Measurements from ENCODE around the gene FAM200B. TPM values are rescaled to one million over a fixed set of nuclear protein-coding genes. Genes with fewer than 3 reads are reported as not detected.

FAM200B gene
- total RNA-seq (2014; rRNA removed; shearing (Covaris generic)): 93.1 and 121 TPM in 2 replicates

- DNase-seq (ENCODE audit: low read depth): peak; percentile 99
Measured at GRCh38 chr4:15681372-15682241, at the start of gene FAM200B. Gene FAM200B (plus strand): TSS chr4:15681827. CDS start chr4:15686978, 5,151 bp downstream.

GRCh38 chr4:15636818-15637217 is 44.8 kb upstream of the FAM200B start:
- no peak for DNase-seq (ENCODE audit: low read depth)

GRCh38 chr4:15638418-15638817 is 43.2 kb upstream of the FAM200B start:
- DNase-seq (ENCODE audit: low read depth): no peak

GRCh38 chr4:15648600-15648999 is 33.0 kb upstream of the FAM200B start:
- no peak for DNase-seq (ENCODE audit: low read depth)

GRCh38 chr4:15649914-15650545 is 31.6 kb upstream of the FAM200B start:
- DNase-seq (ENCODE audit: low read depth): peak; percentile 56

GRCh38 chr4:15651676-15652075 is 30.0 kb upstream of the FAM200B start:
- DNase-seq (ENCODE audit: low read depth): no peak

GRCh38 chr4:15652191-15652590 is 29.4 kb upstream of the FAM200B start:
- no peak for DNase-seq (ENCODE audit: low read depth)

GRCh38 chr4:15652841-15653240 is 28.8 kb upstream of the FAM200B start:
- no peak for DNase-seq (ENCODE audit: low read depth)

- DNase-seq (ENCODE audit: low read depth): no peak
Measured at GRCh38 chr4:15653420-15653819, 28.2 kb upstream of the FAM200B start.

- peak; percentile 68 for DNase-seq (ENCODE audit: low read depth)
Measured at GRCh38 chr4:15653864-15654592, 27.6 kb upstream of the FAM200B start.

- DNase-seq (ENCODE audit: low read depth): peak; percentile 48
Measured at GRCh38 chr4:15654593-15655222, 26.9 kb upstream of the FAM200B start.

GRCh38 chr4:15655223-15656037 is 26.2 kb upstream of the FAM200B start, which contains the start of gene FBXL5:
Gene FBXL5 (minus strand): TSS chr4:15655357. CDS start chr4:15655287, 70 bp downstream.
- DNase-seq (ENCODE audit: low read depth): peak; percentile 93

- peak; percentile 57 for DNase-seq (ENCODE audit: low read depth)
Measured at GRCh38 chr4:15656038-15656470, 25.6 kb upstream of the FAM200B start.

- DNase-seq (ENCODE audit: low read depth): no peak
Measured at GRCh38 chr4:15657366-15657765, 24.3 kb upstream of the FAM200B start.

- DNase-seq (ENCODE audit: low read depth): no peak
Measured at GRCh38 chr4:15658136-15658770, 23.4 kb upstream of the FAM200B start.

- DNase-seq (ENCODE audit: low read depth): no peak
Measured at GRCh38 chr4:15658781-15659180, 22.8 kb upstream of the FAM200B start.

GRCh38 chr4:15659768-15660570 is 21.7 kb upstream of the FAM200B start:
- DNase-seq (ENCODE audit: low read depth): no peak

GRCh38 chr4:15665753-15666365 is 15.8 kb upstream of the FAM200B start:
- DNase-seq (ENCODE audit: low read depth): peak; percentile 67

- no peak for DNase-seq (ENCODE audit: low read depth)
Measured at GRCh38 chr4:15667006-15667405, 14.6 kb upstream of the FAM200B start.

All from Daoy (cell line).